Right cardiac atrium (tissue), 5 donors: Measurements from ENCODE around the gene TM9SF1. TPM values are rescaled to one million over a fixed set of nuclear protein-coding genes. Genes with fewer than 3 reads are reported as not detected.

Source experiments
- ATAC-seq, 2 donors: fragments of 200-7000 bp; cut with Tn5 transposase; one replicate each; pipeline versions ENCODE4 v1.8.0 to v1.9.1; 2020; ENCODE audit warnings: moderate library complexity in 2 of 2, mild to moderate bottlenecking in 1 of 2
- DNase-seq, 3 donors: peaks; one replicate each; pipeline ENCODE4 v3.0.0-alpha.2; 2020
- H3K27ac ChIP-seq: one replicate; pipeline ENCODE4 v1.5.1; 2013; ENCODE audit warnings: mild to moderate bottlenecking, low read length, control low read depth, moderate library complexity
- H3K27me3 ChIP-seq: one replicate; pipeline ENCODE4 v1.6.1; 2013; ENCODE audit not compliant: control insufficient read depth, insufficient read depth
- H3K4me1 ChIP-seq: one replicate; pipeline ENCODE4 v1.6.1; 2013; ENCODE audit warnings: low read length; ENCODE audit not compliant: control insufficient read depth, insufficient read depth
- H3K4me3 ChIP-seq: one replicate; pipeline ENCODE4 v1.5.1; 2013; ENCODE audit warnings: low read length, control low read depth
- H3K9me3 ChIP-seq: one replicate; pipeline ENCODE4 v1.6.1; 2013; ENCODE audit warnings: low read length; ENCODE audit not compliant: control insufficient read depth
- whole genome bisulfite sequencing: extraction: QIAGEN DNeasy Blood & Tissue Kit; methylation state at CpG from one replicate; pipeline ENCODE4 v1.1.7; 2013; 5-methylcytosine and 5-hydroxymethylcytosine counted together
- intact Hi-C, 4 donors: fragments of 100-400 bp; cut with DNase I; formaldehyde crosslinking; loops; one replicate each; pipeline versions ENCODE4 v1.11.0 to v1.14.0; 2022 to 2023
- polyA plus RNA-seq: library from polyadenylated mRNA; stranded (reverse); fragments of 200-250 nt; gene quantifications from one replicate; pipeline ENCODE4 v1.2.3, GENCODE V29; 2013
- total RNA-seq, 4 donors: library from RNA; stranded (reverse); fragmentation: NEBNext Ultra II Directional; extraction: Animal tissue kit (Norgen Biotek cat#: 25700); gene quantifications; one replicate each; pipeline ENCODE4 v1.2.1, GENCODE V29; 2021
- donor health status: healthy with polysubstance abuse.
- donor health status: DM: no; HTN: yes; CAD: no.
- donor health status: DM: no; HTN: no; CAD: no.
- donor health status: DM: no; HTN: yes; CAD: no; lungs with severe emphysema.
- donor health status: DM: yes; HTN: yes; CAD: no.

Gene TM9SF1
- total and polyA plus RNA-seq, 5 donors, result 14.8 to 37.6 (median 26.5) TPM

DNA sequence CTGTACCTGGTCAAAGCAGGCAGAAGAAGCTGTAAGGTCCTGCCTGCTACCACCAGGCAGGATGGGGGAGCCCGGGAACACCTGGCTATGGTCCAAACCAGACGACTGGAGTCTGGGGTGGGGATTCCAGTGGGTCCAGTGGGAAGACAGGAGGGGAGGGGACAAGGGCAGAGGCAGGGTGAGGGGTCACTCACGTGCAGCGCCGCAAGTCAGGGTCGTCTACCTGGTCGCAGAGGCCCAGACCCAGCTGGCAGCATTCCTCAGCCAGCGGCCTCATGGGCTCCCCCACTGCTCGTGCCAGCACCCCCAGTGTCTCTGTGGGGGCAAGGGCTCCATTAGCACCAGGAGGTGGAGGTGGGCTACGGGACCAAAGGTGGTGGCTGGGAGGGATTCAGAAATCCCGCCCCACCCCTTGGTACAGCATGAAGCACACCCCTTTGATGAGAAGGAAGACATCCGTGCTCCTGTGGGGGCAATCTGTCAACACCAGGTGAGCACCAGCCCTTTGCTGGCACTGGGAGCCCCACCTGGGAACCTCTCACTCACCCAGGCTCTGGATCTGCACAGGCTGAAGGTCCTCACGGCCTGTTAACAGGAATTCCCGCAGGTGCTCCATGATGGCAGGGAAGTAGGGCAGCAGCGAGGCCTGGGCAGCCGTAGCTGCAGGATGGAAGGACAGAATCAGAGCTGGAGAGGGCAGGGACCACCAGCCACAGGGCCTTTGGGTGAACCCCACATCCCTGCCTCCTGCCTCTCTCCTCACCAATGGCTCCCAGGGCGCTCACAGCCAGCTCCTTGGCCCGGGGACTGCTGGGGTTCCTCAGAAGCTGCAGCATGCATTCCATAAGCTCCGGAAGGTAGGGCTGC, 10.9 kb downstream of the TM9SF1 start:
- intact Hi-C loops, result no loop called here
- 88% methylated on average over 19 of the region's 19 CpGs for WGBS
- H3K27ac ChIP-seq, result no peak overlapping the region

DNA sequence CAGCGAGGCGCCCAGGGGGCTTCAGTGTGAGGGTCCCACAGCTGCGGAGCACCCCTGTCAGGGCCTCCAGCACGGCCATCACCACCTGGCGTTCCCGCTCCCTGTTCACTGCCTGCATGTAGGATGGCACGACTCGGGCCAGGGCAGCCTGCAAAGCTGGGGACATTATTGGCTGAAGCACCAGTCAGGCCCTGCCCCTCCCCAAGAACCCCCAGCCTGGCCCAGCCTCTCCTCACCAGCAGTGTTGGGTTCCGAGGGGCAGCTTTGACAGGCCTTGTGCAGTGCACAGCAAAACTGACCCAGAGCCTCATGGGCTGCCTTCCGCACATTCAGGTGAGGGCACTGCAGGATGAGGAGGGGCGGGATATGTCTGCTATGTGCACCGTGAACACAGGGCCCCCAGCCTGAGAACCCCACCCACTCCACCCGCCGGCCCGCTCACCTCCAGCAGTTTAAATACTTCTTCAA, 12.2 kb downstream of the TM9SF1 start:
- intact Hi-C loops, result no loop called here
- Histone ChIP-seq H3K9me3 (no peaks in the 10 kb centered on the region), H3K27me3 (no peaks in the 10 kb centered on the region), H3K27ac (no peak overlapping the region), H3K4me3 (no peak overlapping the region), H3K4me1 (no peaks in the 10 kb centered on the region)
- no peak for ATAC-seq
- 93% methylated on average over 15 of the region's 15 CpGs for WGBS
- peak in 2 of 3 donors; percentile 42 to 52 for DNase-seq

More for the DNA sequence above, 10.9 kb downstream of the TM9SF1 start:
- no peaks in the 10 kb centered on the region for H3K9me3 ChIP-seq
- no peaks in the 10 kb centered on the region for H3K27me3 ChIP-seq
- H3K4me3 ChIP-seq, result no peak overlapping the region
- peak in 2 of 3 donors; percentile 35 to 53 for DNase-seq
- no peak for ATAC-seq
- no peaks in the 10 kb centered on the region for H3K4me1 ChIP-seq

DNA sequence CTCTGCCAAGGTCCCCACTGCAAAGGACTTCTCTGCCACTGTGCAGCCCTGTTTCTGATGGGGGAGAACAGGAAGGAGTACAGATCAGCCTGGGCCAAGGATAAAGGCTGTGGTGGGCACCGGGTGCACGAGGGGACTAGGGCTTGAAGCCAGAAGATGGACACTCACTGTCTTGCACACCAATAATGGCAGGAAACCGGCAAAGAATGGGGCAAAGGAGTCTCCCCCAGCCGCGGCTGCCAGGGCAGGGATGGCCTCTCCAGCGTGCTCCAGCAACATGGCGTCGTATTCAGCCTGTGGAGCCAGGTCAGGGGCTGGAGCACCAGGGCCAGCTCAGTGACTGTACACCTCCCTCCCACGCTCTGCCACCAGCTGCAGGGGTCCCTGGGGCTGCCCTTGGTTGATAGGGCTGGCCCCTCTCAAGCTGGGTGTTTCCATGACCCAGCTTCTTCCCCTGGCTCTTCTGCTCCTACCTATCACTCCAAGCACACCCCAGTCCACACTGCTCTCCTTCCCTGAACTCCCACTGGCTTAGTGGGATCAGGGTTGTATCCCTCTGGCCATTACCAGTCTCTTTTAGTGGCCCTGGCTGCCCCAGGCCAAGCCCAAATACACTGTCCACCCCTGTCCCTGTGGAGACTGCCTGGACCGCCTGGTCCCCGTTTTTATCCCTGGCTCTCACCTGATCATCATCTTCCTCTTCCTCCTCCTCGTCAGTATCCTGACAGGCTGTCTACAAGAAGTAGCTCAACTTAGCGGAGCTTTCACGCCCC, 12.9 kb downstream of the TM9SF1 start:
- no peak overlapping the region for H3K27ac ChIP-seq
- H3K9me3 ChIP-seq, result no peaks in the 10 kb centered on the region
- H3K4me3 ChIP-seq, result no peak overlapping the region
- WGBS, result 84% methylated on average over 14 of the region's 14 CpGs
- no peaks in the 10 kb centered on the region for H3K4me1 ChIP-seq
- intact Hi-C loops, result no loop called here
- DNase-seq (peak in 2 of 3 donors; percentile 11 to 40), ATAC-seq (no peak)
- H3K27me3 ChIP-seq, result no peaks in the 10 kb centered on the region

DNA sequence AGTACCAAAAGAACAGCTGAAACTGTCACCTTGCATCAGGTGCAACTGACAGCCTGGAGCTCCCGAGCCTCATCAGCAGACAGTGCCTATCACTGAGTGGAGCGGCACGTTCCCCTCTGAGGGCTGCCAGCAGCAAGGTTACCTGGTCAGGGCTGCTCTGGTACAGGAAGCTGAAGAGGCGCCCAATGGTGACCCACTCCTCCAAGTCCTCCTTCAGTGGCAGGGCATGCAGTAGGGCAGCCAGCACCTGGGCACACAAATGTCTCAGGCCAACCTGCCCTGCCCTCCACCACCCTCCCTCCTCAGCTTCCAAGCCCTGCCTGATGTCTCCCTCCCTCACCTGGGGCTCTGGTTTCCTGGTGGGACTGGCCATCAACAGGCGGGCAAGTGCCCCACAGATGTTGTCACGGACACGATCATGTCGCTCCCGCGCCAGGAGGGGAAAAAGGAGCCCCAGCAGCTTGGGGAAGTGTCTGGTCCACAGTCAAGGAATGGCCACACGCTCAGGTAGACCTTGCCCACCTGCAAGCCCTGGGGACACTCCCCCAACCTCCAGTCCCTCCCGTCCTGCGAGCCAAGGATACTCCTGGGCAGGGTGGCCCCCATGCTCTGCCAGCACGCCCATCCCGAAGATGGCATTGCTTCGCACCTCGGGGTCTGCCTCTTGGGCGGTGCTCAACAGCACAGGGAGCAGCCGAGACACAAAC, 13.7 kb downstream of the TM9SF1 start:
- WGBS, result 88% methylated on average over 19 of the region's 19 CpGs
- Histone ChIP-seq H3K27ac (no peak overlapping the region), H3K4me1 (no peaks in the 10 kb centered on the region), H3K9me3 (no peaks in the 10 kb centered on the region), H3K4me3 (no peak overlapping the region), H3K27me3 (no peaks in the 10 kb centered on the region)
- ATAC-seq (no peak), DNase-seq (peak in 2 of 3 donors; percentile 49 to 50)
- intact Hi-C loops, result no loop called here

DNA sequence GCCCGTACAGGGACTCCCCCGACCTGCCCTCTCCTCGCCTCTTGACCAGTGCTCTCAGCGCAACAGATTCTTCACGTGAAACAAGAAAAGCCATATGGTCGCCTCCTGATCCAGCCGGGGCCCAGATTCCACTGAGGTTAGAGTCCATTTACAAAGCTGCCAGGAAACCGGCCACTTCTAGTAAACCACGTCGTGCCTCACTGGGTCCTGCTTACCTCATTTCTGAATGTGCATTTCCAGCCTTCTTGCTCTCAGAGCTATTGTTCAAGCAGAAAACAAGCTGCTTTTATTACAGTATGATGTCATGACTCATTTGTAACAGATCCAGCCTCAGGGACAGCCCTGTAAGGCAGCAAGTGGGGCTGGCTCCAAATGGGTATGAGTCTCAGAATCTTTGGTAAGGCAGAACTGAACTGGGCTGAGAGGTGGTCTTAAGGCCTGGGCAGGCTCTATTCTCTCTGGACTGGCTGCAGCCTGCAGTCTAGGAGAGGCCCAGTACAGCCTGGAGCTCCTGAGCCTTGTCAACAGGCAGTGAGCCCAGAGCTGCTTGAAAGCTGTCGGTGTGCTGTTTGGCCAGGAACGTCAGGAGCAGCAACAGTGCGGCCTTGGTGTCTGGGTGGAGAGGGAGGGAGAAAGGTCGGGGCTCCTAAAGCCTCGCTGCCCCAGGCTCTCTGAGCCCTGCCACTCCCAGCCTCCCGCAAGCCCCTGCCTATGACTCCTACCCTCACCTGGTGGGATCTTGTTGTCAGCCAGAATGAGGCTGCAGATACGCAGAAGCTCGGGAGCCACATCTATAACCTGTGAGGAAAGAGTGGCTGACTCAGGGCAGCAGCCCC, 15.1 kb downstream of the TM9SF1 start:
- intact Hi-C loops, result no loop called here
- ATAC-seq (peak in 1 of 2 donors; percentile 15), DNase-seq (peak in 1 of 3 donors; percentile 37)
- Histone ChIP-seq H3K27me3 (no peaks in the 10 kb centered on the region), H3K9me3 (no peaks in the 10 kb centered on the region), H3K4me1 (no peaks in the 10 kb centered on the region), H3K4me3 (no peak overlapping the region), H3K27ac (peak overlapping the region; percentile 43)
- 76% methylated on average over 18 of the region's 18 CpGs for WGBS

DNA sequence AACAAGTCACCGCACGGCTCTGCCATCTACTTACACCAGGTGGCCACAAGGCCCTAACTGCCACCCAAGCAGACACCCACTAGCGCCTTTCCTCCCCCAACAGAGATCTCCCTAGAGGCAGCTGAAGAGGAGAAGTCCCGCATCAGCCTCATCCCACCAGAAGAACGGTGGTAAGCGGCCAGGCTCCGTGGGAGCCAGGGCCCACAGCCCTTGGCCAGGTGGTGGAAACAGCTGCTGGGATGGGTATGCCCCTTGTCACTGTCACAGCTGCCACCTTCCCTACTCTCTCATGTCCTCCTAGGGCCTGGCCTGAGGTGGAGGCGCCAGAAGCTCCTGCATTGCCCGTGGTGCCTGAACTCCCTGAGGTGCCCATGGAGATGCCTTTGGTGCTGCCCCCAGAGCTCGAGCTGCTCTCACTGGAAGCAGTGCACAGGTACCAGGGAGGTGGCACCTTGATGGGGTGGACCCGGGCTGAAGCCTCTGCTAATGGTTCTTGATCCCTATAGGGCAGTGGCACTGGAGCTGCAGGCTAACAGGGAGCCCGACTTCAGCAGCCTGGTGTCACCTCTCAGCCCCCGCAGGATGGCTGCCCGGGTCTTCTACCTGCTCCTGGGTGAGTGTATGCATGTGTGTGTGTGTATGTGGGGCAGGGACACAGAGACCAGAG, 15.8 kb downstream of the TM9SF1 start:
- Histone ChIP-seq H3K9me3 (no peaks in the 10 kb centered on the region), H3K4me1 (no peaks in the 10 kb centered on the region), H3K27ac (peak overlapping the region; percentile 43), H3K27me3 (no peaks in the 10 kb centered on the region), H3K4me3 (no peak overlapping the region)
- WGBS, result 90% methylated on average over 14 of the region's 14 CpGs
- DNase-seq, result peak in 2 of 3 donors; percentile 33 to 48
- intact Hi-C loops, result no loop called here
- peak in 1 of 2 donors; percentile 1 for ATAC-seq

DNA sequence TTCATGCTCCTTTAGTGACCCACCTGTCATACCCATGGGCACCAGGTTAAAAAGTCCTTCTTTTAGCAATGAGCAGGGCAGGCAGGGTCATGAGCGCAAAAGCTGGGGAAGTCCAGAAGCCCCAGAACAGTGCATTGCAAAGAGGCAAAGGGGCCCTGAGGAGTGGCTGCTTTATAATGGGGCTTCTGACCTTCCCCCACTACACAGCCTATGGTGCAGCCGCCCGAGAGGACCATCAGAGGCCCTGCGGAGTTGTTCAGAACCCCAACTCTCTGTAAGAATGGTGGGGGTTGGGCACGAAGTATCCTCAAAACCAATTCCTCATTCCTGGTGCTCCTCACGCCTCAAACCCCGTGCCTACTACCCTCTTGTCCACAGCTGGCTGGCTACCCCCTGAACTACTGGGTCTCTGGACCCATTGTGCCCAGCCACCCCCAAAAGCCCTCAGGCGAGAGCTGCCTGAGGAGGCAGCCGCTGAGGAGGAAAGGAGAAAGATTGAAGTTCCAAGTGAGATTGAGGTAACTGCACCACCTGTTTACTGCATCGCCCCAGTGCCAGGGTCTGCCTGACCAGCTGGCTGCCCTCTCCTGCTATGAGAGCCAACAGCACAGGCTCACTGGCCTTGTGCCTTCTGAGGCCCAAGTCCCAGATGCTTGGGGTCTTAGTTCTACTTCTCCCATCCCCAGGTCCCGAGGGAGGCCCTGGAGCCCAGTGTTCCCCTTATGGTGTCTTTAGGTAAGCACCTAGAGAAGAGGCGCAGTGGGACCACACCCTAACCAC, 16.7 kb downstream of the TM9SF1 start:
- H3K27ac ChIP-seq, result no peak overlapping the region
- ATAC-seq, result no peak

DNA sequence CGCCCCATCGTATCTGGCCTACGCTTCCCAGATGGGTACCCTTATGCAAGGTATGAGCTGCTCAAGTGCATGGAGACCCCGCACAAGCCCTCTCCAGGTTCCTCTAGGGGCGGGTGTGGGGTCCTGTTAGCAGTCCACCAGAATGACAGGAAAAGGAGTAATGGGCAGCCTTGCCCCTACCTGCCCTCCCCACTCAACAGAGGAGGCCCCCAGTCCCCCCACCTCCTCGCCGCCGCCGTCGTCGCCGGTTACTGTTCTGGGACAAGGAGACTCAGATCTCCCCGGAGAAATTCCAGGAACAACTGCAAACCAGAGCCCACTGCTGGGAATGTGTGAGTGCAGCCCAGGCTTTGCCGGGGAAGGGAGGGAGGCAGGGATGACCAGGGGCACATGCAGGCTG, 17.4 kb downstream of the TM9SF1 start:
- intact Hi-C loops, result no loop called here
- WGBS, result 92% methylated on average over 14 of the region's 14 CpGs
- ATAC-seq, result no peak
- Histone ChIP-seq H3K27me3 (no peaks in the 10 kb centered on the region), H3K27ac (no peak overlapping the region), H3K4me1 (no peaks in the 10 kb centered on the region), H3K9me3 (no peaks in the 10 kb centered on the region), H3K4me3 (no peak overlapping the region)
- peak in 2 of 3 donors; percentile 21 to 40 for DNase-seq

More for the DNA sequence above, 16.7 kb downstream of the TM9SF1 start:
- Histone ChIP-seq H3K4me3 (no peak overlapping the region), H3K9me3 (no peaks in the 10 kb centered on the region), H3K4me1 (no peaks in the 10 kb centered on the region), H3K27me3 (no peaks in the 10 kb centered on the region)
- 93% methylated on average over 12 of the region's 12 CpGs for WGBS
- DNase-seq, result peak in 2 of 3 donors; percentile 36
- intact Hi-C loops, result no loop called here

DNA sequence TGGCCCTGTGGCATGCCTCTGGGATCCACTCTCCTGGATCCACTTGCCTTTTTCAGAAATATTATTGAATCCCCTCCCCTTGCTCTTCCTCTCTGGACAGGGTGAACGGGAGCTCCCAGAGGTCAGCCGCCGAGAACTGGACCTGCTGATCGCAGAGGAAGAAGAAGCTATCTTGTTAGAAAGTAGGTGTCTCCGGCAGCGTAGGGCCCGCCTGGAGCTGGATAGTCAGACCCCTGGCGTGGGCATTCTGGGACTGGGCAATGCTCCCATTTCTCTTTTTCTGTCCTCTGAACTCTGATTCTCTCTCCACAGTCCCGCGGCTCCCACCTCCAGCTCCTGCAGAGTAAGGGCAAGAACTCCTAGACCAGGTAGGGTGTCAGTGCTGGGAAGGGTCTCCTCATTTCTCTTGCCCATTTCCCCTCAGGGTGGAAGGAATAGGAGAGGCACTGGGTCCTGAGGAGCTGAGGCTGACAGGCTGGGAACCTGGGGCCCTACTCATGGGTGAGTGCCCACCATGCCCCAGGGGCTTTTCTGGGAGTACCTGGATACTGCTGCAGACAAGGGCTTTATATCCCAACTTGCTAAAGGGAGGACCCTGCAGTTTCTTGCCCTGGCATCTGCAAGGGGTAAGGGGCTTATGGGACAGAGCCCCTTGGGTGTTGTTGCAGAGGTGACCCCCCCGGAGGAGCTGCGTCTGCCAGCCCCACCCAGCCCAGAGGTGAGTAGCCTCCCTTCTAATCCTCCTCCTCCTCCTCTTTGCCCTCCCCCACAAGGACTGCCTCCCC, 18.0 kb downstream of the TM9SF1 start:
- Histone ChIP-seq H3K4me3 (no peak overlapping the region), H3K4me1 (no peaks in the 10 kb centered on the region), H3K9me3 (no peaks in the 10 kb centered on the region), H3K27ac (no peak overlapping the region), H3K27me3 (no peaks in the 10 kb centered on the region)
- DNase-seq (peak in 2 of 3 donors; percentile 45 to 47), ATAC-seq (no peak)
- intact Hi-C loops, result no loop called here
- WGBS, result 91% methylated on average over 12 of the region's 12 CpGs
